ENCODE data around the gene KIF16B. TPM values are rescaled to one million over a fixed set of nuclear protein-coding genes. Genes with fewer than 3 reads are reported as not detected.

The KIF16B gene
- total RNA-seq, 1 donor from 2014 or later, result 7.0 TPM

- no peaks in the 10 kb centered on the region for H3K79me2 ChIP-seq (ENCODE audit: insufficient read depth, low read length)
Measured at GRCh38 chr20:16327606-16328005, 245.6 kb downstream of the KIF16B start.

GRCh38 chr20:16321291-16321690, 252.0 kb downstream of the KIF16B start:
- Histone ChIP-seq H3K27me3 (ENCODE audit: insufficient read depth, low read length) (no peaks in the 10 kb centered on the region), H3K9me3 (ENCODE audit: insufficient read depth, low read depth, low read length) (no peaks in the 10 kb centered on the region), H3K79me2 (ENCODE audit: insufficient read depth, low read length) (no peaks in the 10 kb centered on the region), H3K4me3 (ENCODE audit: insufficient read depth, low read depth, low read length) (no peak overlapping the region), H2AFZ (ENCODE audit: low read depth, low read length) (no peak overlapping the region), H3K4me1 (ENCODE audit: insufficient read depth, low read length) (no peaks in the 10 kb centered on the region), H4K20me1 (ENCODE audit: insufficient read depth, low read length) (no peaks in the 10 kb centered on the region), H3K27ac (ENCODE audit: low read depth, low read length) (no peak overlapping the region), H3K9ac (ENCODE audit: low read length) (no peak overlapping the region), H3K4me2 (ENCODE audit: low read length) (no peak overlapping the region), H3K36me3 (ENCODE audit: insufficient read depth, low read length) (no peaks in the 10 kb centered on the region)
- H3K27ac Mint-ChIP-seq (ENCODE audit: unreplicated experiment), result no peak overlapping the region
- TF ChIP-seq CTCF (IDR thresholded peaks at IDR 0.05; ENCODE audit: insufficient read depth, low read depth, low read length) (no peak), EZH2 (IDR thresholded peaks at IDR 0.05; ENCODE audit: insufficient read depth, low read length) (no peak)
- H3K9me3 Mint-ChIP-seq (ENCODE audit: unreplicated experiment), result no peaks in the 10 kb centered on the region
- no peaks in the 10 kb centered on the region for H3K36me3 Mint-ChIP-seq (ENCODE audit: low read depth, unreplicated experiment)
- no peak overlapping the region for H3K4me3 Mint-ChIP-seq (ENCODE audit: unreplicated experiment)
- DNase-seq (ENCODE audit: low read depth) (no peak), FAIRE-seq (no peak)
- H3K27me3 Mint-ChIP-seq (ENCODE audit: low read depth, unreplicated experiment), result no peaks in the 10 kb centered on the region
- H3K4me1 Mint-ChIP-seq (ENCODE audit: low read depth, unreplicated experiment), result no peaks in the 10 kb centered on the region

More at GRCh38 chr20:16327606-16328005, 245.6 kb downstream of the KIF16B start:
- Histone ChIP-seq H3K36me3 (ENCODE audit: insufficient read depth, low read length) (no peaks in the 10 kb centered on the region), H3K9me3 (ENCODE audit: insufficient read depth, low read depth, low read length) (no peaks in the 10 kb centered on the region), H3K27me3 (ENCODE audit: insufficient read depth, low read length) (no peaks in the 10 kb centered on the region), H3K27ac (ENCODE audit: low read depth, low read length) (no peak overlapping the region), H3K4me3 (ENCODE audit: insufficient read depth, low read depth, low read length) (no peak overlapping the region), H3K4me2 (ENCODE audit: low read length) (no peak overlapping the region), H2AFZ (ENCODE audit: low read depth, low read length) (no peak overlapping the region), H3K9ac (ENCODE audit: low read length) (no peak overlapping the region), H4K20me1 (ENCODE audit: insufficient read depth, low read length) (no peaks in the 10 kb centered on the region), H3K4me1 (ENCODE audit: insufficient read depth, low read length) (no peaks in the 10 kb centered on the region)
- no peaks in the 10 kb centered on the region for H3K4me1 Mint-ChIP-seq (ENCODE audit: low read depth, unreplicated experiment)
- no peaks in the 10 kb centered on the region for H3K9me3 Mint-ChIP-seq (ENCODE audit: unreplicated experiment)
- FAIRE-seq (no peak), DNase-seq (ENCODE audit: low read depth) (no peak)
- H3K36me3 Mint-ChIP-seq (ENCODE audit: low read depth, unreplicated experiment), result peaks cover 3% of the 10 kb centered on the region
- no peak for TF ChIP-seq CTCF (IDR thresholded peaks at IDR 0.05; ENCODE audit: insufficient read depth, low read depth, low read length)
- TF ChIP-seq EZH2 (IDR thresholded peaks at IDR 0.05; ENCODE audit: insufficient read depth, low read length), result no peak
- H3K27me3 Mint-ChIP-seq (ENCODE audit: low read depth, unreplicated experiment), result no peaks in the 10 kb centered on the region
- no peak overlapping the region for H3K4me3 Mint-ChIP-seq (ENCODE audit: unreplicated experiment)
- no peak overlapping the region for H3K27ac Mint-ChIP-seq (ENCODE audit: unreplicated experiment)

GRCh38 chr20:16317445-16318362, 255.5 kb downstream of the KIF16B start:
- H3K9me3 ChIP-seq (ENCODE audit: insufficient read depth, low read depth, low read length), result no peaks in the 10 kb centered on the region
- H4K20me1 ChIP-seq (ENCODE audit: insufficient read depth, low read length), result no peaks in the 10 kb centered on the region
- no peaks in the 10 kb centered on the region for H3K4me1 Mint-ChIP-seq (ENCODE audit: low read depth, unreplicated experiment)
- DNase-seq (ENCODE audit: low read depth) (no peak), FAIRE-seq (no peak)
- H2AFZ ChIP-seq (ENCODE audit: low read depth, low read length), result no peak overlapping the region
- H3K27me3 Mint-ChIP-seq (ENCODE audit: low read depth, unreplicated experiment), result no peaks in the 10 kb centered on the region
- H3K27me3 ChIP-seq (ENCODE audit: insufficient read depth, low read length), result no peaks in the 10 kb centered on the region
- H3K27ac Mint-ChIP-seq (ENCODE audit: unreplicated experiment), result no peak overlapping the region
- H3K79me2 ChIP-seq (ENCODE audit: insufficient read depth, low read length), result no peaks in the 10 kb centered on the region
- H3K4me3 Mint-ChIP-seq (ENCODE audit: unreplicated experiment), result no peak overlapping the region
- H3K4me1 ChIP-seq (ENCODE audit: insufficient read depth, low read length), result no peaks in the 10 kb centered on the region
- TF ChIP-seq EZH2 (IDR thresholded peaks at IDR 0.05; ENCODE audit: insufficient read depth, low read length) (no peak), CTCF (IDR thresholded peaks at IDR 0.05; ENCODE audit: insufficient read depth, low read depth, low read length) (no peak)
- H3K9ac ChIP-seq (ENCODE audit: low read length), result no peak overlapping the region
- H3K36me3 Mint-ChIP-seq (ENCODE audit: low read depth, unreplicated experiment), result no peaks in the 10 kb centered on the region
- H3K4me2 ChIP-seq (ENCODE audit: low read length), result no peak overlapping the region
- H3K36me3 ChIP-seq (ENCODE audit: insufficient read depth, low read length), result no peaks in the 10 kb centered on the region
- no peak overlapping the region for H3K27ac ChIP-seq (ENCODE audit: low read depth, low read length)
- no peaks in the 10 kb centered on the region for H3K9me3 Mint-ChIP-seq (ENCODE audit: unreplicated experiment)
- H3K4me3 ChIP-seq (ENCODE audit: insufficient read depth, low read depth, low read length), result no peak overlapping the region

Measured in astrocyte (in vitro differentiated cells and primary cell).